ENCODE results near the gene ETS1. TPM values are rescaled to one million over a fixed set of nuclear protein-coding genes. Genes with fewer than 3 reads are reported as not detected.

ETS1 gene
- total and polyA plus RNA-seq, 2 experiments from 2014 or later, result 25.6 to 52.6 TPM

DNA sequence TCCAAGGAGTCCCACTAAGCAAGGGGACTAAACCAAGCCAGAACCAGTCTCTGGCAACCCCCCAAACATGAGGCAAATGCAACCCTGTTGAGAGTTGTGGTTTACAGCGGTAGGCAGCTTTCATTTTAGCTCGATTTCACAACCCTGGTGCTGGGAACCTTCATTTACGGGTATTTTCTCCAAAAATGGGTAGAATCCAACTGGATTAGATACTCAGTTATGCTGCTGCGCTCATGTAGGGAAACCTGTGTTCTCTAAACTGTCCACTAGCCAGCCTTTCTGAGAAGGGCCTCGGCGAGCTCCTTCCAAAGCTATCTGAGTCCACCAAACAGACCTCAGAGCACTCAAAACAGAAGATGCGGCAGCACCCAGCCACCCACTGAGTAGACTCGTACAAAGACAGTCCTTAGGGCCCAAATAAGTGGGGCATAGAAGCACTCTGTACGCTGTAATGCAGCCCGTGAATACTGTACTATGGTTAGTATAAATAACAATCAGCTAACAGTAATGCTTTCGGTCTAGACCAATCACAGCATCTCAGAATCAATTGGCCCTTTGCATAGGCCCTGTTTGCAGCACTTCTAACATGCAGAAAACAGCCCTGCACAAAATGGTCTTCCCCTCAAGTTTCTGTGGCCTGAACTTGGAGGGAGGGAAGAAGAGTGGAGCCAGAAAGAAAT, 104.7 kb downstream of the ETS1 start (continued):
- TF ChIP-seq ZNF462 (CRISPR knock-in tag; IDR thresholded peaks at IDR 0.05), result no peak

DNA sequence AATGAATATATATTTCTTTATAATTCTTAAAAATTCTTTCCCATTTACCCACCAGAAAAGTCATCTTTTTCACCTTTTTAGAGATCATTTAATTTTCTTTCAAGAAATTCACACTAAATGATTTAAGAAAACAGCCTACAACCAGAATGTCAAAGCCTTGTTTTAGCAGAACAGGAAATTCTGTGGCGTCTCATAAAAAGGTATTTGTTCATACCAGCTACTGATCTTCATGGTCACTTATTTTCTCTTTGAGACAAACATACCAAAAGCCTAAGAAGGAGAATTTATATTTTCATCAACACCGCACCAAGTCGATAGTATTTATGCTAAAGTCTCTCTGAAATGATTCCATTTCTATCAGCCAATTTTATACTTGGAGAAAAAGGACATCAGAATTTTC, 105.3 kb downstream of the ETS1 start:
- H3K27ac Mint-ChIP-seq, result no peak overlapping the region
- Histone ChIP-seq H3K27me3 (ENCODE audit: insufficient read depth) (no peaks in the 10 kb centered on the region), H3K4me1 (ENCODE audit: insufficient read depth) (no peaks in the 10 kb centered on the region), H3K4me3 (no peak overlapping the region), H3K36me3 (ENCODE audit: insufficient read depth) (peaks cover 16% of the 10 kb centered on the region; the same call in 1 of the 2 replicates), H3K4me2 (no peak overlapping the region), H3K9me2 (ENCODE audit: insufficient read depth) (no peaks in the 10 kb centered on the region), H4K20me1 (replicated peaks; ENCODE audit: insufficient read depth) (peaks cover 12% of the 10 kb centered on the region), H3K27ac (ENCODE audit: low read depth) (no peak overlapping the region), H3F3A (replicated peaks; ENCODE audit: low read depth) (0 out of 2 replicates have a peak, but pooled peaks cover 3% of the 10 kb centered on the region), H2AFZ (no peak overlapping the region), H3K79me2 (replicated peaks; ENCODE audit: insufficient read depth) (peaks cover 7% of the 10 kb centered on the region)
- H3K9me3 Mint-ChIP-seq, result no peaks in the 10 kb centered on the region; the same call in 2 of the 3 replicates
- H3K36me3 Mint-ChIP-seq (ENCODE audit: low read depth), result peaks cover 24% of the 10 kb centered on the region
- ATAC-seq, result no peak
- no peak for DNase-seq (ENCODE audit: low spot score)
- H3K4me3 Mint-ChIP-seq, result no peak overlapping the region
- H3K4me1 Mint-ChIP-seq, result no peaks in the 10 kb centered on the region
- H3K27me3 Mint-ChIP-seq (ENCODE audit: insufficient read depth, low read depth, poor library complexity), result peaks cover 2% of the 10 kb centered on the region
- TF ChIP-seq, protein P1, sequence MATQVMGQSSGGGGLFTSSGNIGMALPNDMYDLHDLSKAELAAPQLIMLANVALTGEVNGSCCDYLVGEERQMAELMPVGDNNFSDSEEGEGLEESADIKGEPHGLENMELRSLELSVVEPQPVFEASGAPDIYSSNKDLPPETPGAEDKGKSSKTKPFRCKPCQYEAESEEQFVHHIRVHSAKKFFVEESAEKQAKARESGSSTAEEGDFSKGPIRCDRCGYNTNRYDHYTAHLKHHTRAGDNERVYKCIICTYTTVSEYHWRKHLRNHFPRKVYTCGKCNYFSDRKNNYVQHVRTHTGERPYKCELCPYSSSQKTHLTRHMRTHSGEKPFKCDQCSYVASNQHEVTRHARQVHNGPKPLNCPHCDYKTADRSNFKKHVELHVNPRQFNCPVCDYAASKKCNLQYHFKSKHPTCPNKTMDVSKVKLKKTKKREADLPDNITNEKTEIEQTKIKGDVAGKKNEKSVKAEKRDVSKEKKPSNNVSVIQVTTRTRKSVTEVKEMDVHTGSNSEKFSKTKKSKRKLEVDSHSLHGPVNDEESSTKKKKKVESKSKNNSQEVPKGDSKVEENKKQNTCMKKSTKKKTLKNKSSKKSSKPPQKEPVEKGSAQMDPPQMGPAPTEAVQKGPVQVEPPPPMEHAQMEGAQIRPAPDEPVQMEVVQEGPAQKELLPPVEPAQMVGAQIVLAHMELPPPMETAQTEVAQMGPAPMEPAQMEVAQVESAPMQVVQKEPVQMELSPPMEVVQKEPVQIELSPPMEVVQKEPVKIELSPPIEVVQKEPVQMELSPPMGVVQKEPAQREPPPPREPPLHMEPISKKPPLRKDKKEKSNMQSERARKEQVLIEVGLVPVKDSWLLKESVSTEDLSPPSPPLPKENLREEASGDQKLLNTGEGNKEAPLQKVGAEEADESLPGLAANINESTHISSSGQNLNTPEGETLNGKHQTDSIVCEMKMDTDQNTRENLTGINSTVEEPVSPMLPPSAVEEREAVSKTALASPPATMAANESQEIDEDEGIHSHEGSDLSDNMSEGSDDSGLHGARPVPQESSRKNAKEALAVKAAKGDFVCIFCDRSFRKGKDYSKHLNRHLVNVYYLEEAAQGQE (IDR thresholded peaks at IDR 0.05; ENCODE audit: unreplicated experiment), result no peak
- TF ChIP-seq JUNB (IDR thresholded peaks at IDR 0.05; ENCODE audit: unreplicated experiment) (no peak), ZNF331 (CRISPR knock-in tag; IDR thresholded peaks at IDR 0.05; ENCODE audit: low read depth) (no peak), STAT1 (IDR thresholded peaks at IDR 0.05; ENCODE audit: unreplicated experiment) (no peak), CREB1 (CRISPR knock-in tag; IDR thresholded peaks at IDR 0.05; ENCODE audit: low read depth) (no peak)
